Endodermal cell (in vitro differentiated cells): ENCODE data around the gene PIP5K1C. TPM values are rescaled to one million over a fixed set of nuclear protein-coding genes. Genes with fewer than 3 reads are reported as not detected.

Experiments used
- DNase-seq: peaks from one replicate; pipeline ENCODE4 v3.0.0-alpha.2; 2017
- H3K27ac ChIP-seq: 2 replicates; pipeline ENCODE4 v1.5.1; 2013; ENCODE audit warnings: mild to moderate bottlenecking, low read depth, low read length, moderate library complexity
- H3K27me3 ChIP-seq: 2 replicates; pipeline ENCODE4 v1.6.1; 2013; ENCODE audit warnings: mild to moderate bottlenecking, low read length, moderate library complexity; ENCODE audit not compliant: insufficient read depth, control insufficient read depth, poor library complexity, severe bottlenecking
- H3K36me3 ChIP-seq: 2 replicates; pipeline ENCODE4 v1.7.0; 2013; ENCODE audit warnings: mild to moderate bottlenecking, low read length, moderate library complexity; ENCODE audit not compliant: control insufficient read depth, insufficient read depth
- H3K4me1 ChIP-seq: one replicate; pipeline ENCODE4 v1.7.0; 2013; ENCODE audit warnings: low read length; ENCODE audit not compliant: control insufficient read depth, insufficient read depth
- H3K4me3 ChIP-seq: 2 replicates; pipeline ENCODE4 v1.5.1; 2013; ENCODE audit warnings: mild to moderate bottlenecking, low read length, moderate library complexity
- H3K9ac ChIP-seq: 2 replicates; pipeline ENCODE4 v1.6.1; 2013; ENCODE audit warnings: mild to moderate bottlenecking, low read length, moderate library complexity; ENCODE audit not compliant: poor library complexity, severe bottlenecking; ENCODE audit errors: extremely low read depth
- H3K9me3 ChIP-seq: 2 replicates; pipeline ENCODE4 v1.6.1; 2013; ENCODE audit warnings: mild to moderate bottlenecking, low read length, moderate library complexity; ENCODE audit not compliant: control insufficient read depth
- H3K27ac Mint-ChIP-seq: 2 replicates; pipeline ENCODE4 v1.8.0; 2020; ENCODE audit warnings: mixed read lengths
- H3K27me3 Mint-ChIP-seq: 2 replicates; pipeline ENCODE4 v1.8.0; 2021; ENCODE audit warnings: mild to moderate bottlenecking, mixed read lengths; ENCODE audit not compliant: insufficient read depth
- H3K36me3 Mint-ChIP-seq: 2 replicates; pipeline ENCODE4 v1.8.0; 2020; ENCODE audit warnings: low read depth, mixed read lengths
- H3K4me1 Mint-ChIP-seq: 2 replicates; pipeline ENCODE4 v1.8.0; 2020; ENCODE audit warnings: mixed read lengths
- H3K4me3 Mint-ChIP-seq: 2 replicates; pipeline ENCODE4 v1.8.0; 2020; ENCODE audit warnings: mild to moderate bottlenecking, moderate library complexity, mixed read lengths
- H3K9me3 Mint-ChIP-seq: 2 replicates; pipeline ENCODE4 v1.8.0; 2020; ENCODE audit warnings: mild to moderate bottlenecking, mixed read lengths
- CTCF ChIP-seq: fragments of 200-600 bp; sonication (generic); conservative IDR thresholded peaks from 2 replicates; pipeline ENCODE4 v1.5.0; 2021; ENCODE audit warnings: antibody characterized with exemption, mild to moderate bottlenecking
- WGBS, 2 experiments: methylation state at CpG; one replicate each; pipeline versions ENCODE4 v1.1.5 to v1.1.7; 2013; ENCODE audit warnings: missing lambda C conversion rate in 2 of 2, mixed read lengths in 1 of 2; ENCODE audit not compliant: insufficient coverage in 1 of 2, insufficient read length in 1 of 2; 5-methylcytosine and 5-hydroxymethylcytosine counted together
- total RNA-seq, 2 donors: library from RNA; stranded (reverse); fragmentation: NEBNext Ultra II Directional in 1 of 2; extraction: Animal tissue kit (Norgen Biotek cat#: 25700) in 1 of 2; gene quantifications; 2 replicates in 1 of 2; 3 replicates in 1 of 2; pipeline ENCODE4 v1.2.1, GENCODE V29; 2021

Gene PIP5K1C
- total RNA-seq, 2 donors from 2014 or later = 43.5 to 51.5 TPM

DNA sequence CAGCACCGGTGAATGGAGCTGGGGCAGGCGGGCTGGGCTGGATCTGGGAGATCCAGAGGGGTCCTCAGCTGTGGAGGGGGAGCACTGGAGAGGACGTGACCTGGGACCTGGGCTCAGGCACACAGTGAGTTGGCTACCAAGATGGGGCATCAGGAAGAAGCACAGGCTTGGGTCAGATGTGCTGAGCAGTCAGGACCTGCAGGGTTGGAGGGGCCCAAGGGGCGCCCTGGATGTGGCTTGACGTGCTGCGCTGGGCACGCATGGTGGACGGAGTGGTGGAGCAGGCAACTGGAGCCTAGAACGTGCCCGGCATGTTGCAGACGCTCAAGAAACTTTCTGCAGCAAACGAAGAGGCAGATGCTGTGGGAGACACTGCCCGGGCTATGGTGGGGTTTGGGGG, 20.7 kb downstream of the PIP5K1C start:
- peaks cover 6% of the 10 kb centered on the region for H3K9me3 Mint-ChIP-seq
- H3K27ac Mint-ChIP-seq = no peak overlapping the region
- Histone ChIP-seq H3K9me3 (peaks cover 5% of the 10 kb centered on the region), H3K4me1 (peaks cover 6% of the 10 kb centered on the region), H3K27ac (no peak overlapping the region), H3K4me3 (no peak overlapping the region), H3K27me3 (no peaks in the 10 kb centered on the region), H3K9ac (no peak overlapping the region), H3K36me3 (peaks cover 13% of the 10 kb centered on the region)
- TF ChIP-seq CTCF = no peak
- no peak overlapping the region for H3K4me3 Mint-ChIP-seq
- H3K4me1 Mint-ChIP-seq = peaks cover 23% of the 10 kb centered on the region
- no peaks in the 10 kb centered on the region for H3K27me3 Mint-ChIP-seq
- peaks cover 31% of the 10 kb centered on the region for H3K36me3 Mint-ChIP-seq
- 92 to 100% methylated on average over 3 to 13 of the region's 13 CpGs for WGBS, 2 experiments
- DNase-seq = peak; percentile 41

GRCh38 chr19:3679138-3679537, 21.1 kb downstream of the PIP5K1C start:
- DNase-seq = no peak
- no peak overlapping the region for H3K27ac ChIP-seq
- H3K27me3 Mint-ChIP-seq = no peaks in the 10 kb centered on the region
- no peak overlapping the region for H3K9ac ChIP-seq
- H3K36me3 ChIP-seq = peaks cover 9% of the 10 kb centered on the region
- H3K4me1 Mint-ChIP-seq = peaks cover 22% of the 10 kb centered on the region
- no peak overlapping the region for H3K4me3 Mint-ChIP-seq
- peaks cover 6% of the 10 kb centered on the region for H3K4me1 ChIP-seq
- H3K27me3 ChIP-seq = no peaks in the 10 kb centered on the region
- no peak for TF ChIP-seq CTCF
- H3K9me3 Mint-ChIP-seq = peaks cover 3% of the 10 kb centered on the region
- peaks cover under 1% of the 10 kb centered on the region for H3K9me3 ChIP-seq
- H3K4me3 ChIP-seq = no peak overlapping the region
- no peak overlapping the region for H3K27ac Mint-ChIP-seq
- H3K36me3 Mint-ChIP-seq = peaks cover 27% of the 10 kb centered on the region
- 97 to 100% methylated on average over 8 to 12 of the region's 12 CpGs for WGBS, 2 experiments

DNA sequence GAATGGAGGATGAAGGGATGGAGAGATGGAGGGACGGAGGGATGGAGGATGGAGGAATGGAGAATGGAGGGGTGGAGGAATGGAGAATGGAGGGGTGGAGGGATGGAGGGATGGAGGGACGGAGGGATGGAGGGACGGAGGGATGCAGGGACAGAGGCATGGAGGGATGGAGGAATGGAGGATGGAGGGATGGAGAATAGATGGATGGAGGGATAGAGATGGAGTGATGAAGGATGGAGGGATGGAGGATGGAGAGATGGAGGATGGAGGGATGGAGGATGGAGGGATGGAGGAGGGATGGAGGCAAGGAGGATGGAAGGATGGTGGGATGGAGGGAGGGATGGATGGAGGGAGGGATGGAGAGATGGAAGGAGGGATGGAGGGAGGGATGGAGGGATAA, 22.1 kb downstream of the PIP5K1C start:
- DNase-seq = no peak
- Mint-ChIP-seq H3K4me3 (no peak overlapping the region), H3K36me3 (peaks cover 21% of the 10 kb centered on the region), H3K9me3 (no peaks in the 10 kb centered on the region), H3K27me3 (no peaks in the 10 kb centered on the region), H3K27ac (no peak overlapping the region), H3K4me1 (peaks cover 16% of the 10 kb centered on the region)
- no peaks in the 10 kb centered on the region for H3K27me3 ChIP-seq
- peaks cover 2% of the 10 kb centered on the region for H3K36me3 ChIP-seq
- no peak overlapping the region for H3K9ac ChIP-seq
- H3K4me1 ChIP-seq = peaks cover 6% of the 10 kb centered on the region
- no peaks in the 10 kb centered on the region for H3K9me3 ChIP-seq
- no peak for TF ChIP-seq CTCF
- WGBS, 2 experiments = 89 to 96% methylated on average over 3 of the region's 3 CpGs
- no peak overlapping the region for H3K27ac ChIP-seq
- H3K4me3 ChIP-seq = no peak overlapping the region
